SJSA1 (cell line): ENCODE data around the gene RABL3. TPM values are rescaled to one million over a fixed set of nuclear protein-coding genes. Genes with fewer than 3 reads are reported as not detected.
"Not testable (repeated sequence)": the region's sequence is repeated elsewhere in the genome, so short reads cannot be mapped to it uniquely, and the experiment has no call there.

Source experiments
- DNase-seq, 2 experiments: peaks; one replicate each; pipeline ENCODE4 v3.0.0-alpha.2; 2015 to 2020; ENCODE audit warnings: low spot score in 2 of 2, low read depth in 1 of 2
- H3K27ac ChIP-seq: fragments of 250-450 bp; sonication (Bioruptor Pico); 2 replicates; pipeline ENCODE4 v1.5.1; 2020; ENCODE audit warnings: mild to moderate bottlenecking, moderate library complexity
- H3K27me3 ChIP-seq: fragments of 250-450 bp; sonication (Bioruptor Pico); replicated peaks from 2 replicates; pipeline ENCODE4 v1.5.1; 2020; ENCODE audit warnings: mild to moderate bottlenecking, moderate library complexity
- H3K36me3 ChIP-seq: fragments of 250-450 bp; sonication (Bioruptor Pico); 2 replicates; pipeline ENCODE4 v1.5.1; 2020; ENCODE audit warnings: mild to moderate bottlenecking
- H3K4me1 ChIP-seq: fragments of 250-450 bp; sonication (Bioruptor Pico); replicated peaks from 2 replicates; pipeline ENCODE4 v1.6.1; 2021; ENCODE audit warnings: mild to moderate bottlenecking
- H3K4me3 ChIP-seq: fragments of 250-450 bp; sonication (Bioruptor Pico); 2 replicates; pipeline ENCODE4 v1.5.1; 2020; ENCODE audit warnings: mild to moderate bottlenecking
- H3K9me3 ChIP-seq: fragments of 250-450 bp; sonication (Bioruptor Pico); replicated peaks from 2 replicates; pipeline ENCODE4 v1.5.1; 2020; ENCODE audit warnings: mild to moderate bottlenecking
- total RNA-seq: library from RNA; depleted of rRNA; stranded (reverse); fragments of >200 nt; shearing (Covaris generic); gene quantifications from 2 replicates; pipeline ENCODE4 v1.2.3, GENCODE V29; 2014

The RABL3 gene
- total RNA-seq, 1 experiment from 2014 or later: 17.8 TPM

- Histone ChIP-seq H3K4me3 (no peak overlapping the region), H3K4me1 (peaks cover 11% of the 10 kb centered on the region), H3K27ac (no peak overlapping the region), H3K36me3 (no peaks in the 10 kb centered on the region), H3K27me3 (no peaks in the 10 kb centered on the region), H3K9me3 (no peaks in the 10 kb centered on the region)
- DNase-seq: no peak
Observed at GRCh38 chr3:120685411-120685810, 56.9 kb downstream of the RABL3 start.

- H3K9me3 ChIP-seq: no peaks in the 10 kb centered on the region
- H3K27ac ChIP-seq: no peak overlapping the region
- H3K4me3 ChIP-seq: no peak overlapping the region
- H3K4me1 ChIP-seq: peaks cover 9% of the 10 kb centered on the region
- DNase-seq: no peak
- H3K27me3 ChIP-seq: no peaks in the 10 kb centered on the region
- no peaks in the 10 kb centered on the region for H3K36me3 ChIP-seq
Observed at GRCh38 chr3:120684896-120685295, 57.4 kb downstream of the RABL3 start.

- no peaks in the 10 kb centered on the region for H3K36me3 ChIP-seq
- no peak overlapping the region for H3K4me3 ChIP-seq
- peaks cover 3% of the 10 kb centered on the region for H3K4me1 ChIP-seq
- no peak for DNase-seq
- H3K27me3 ChIP-seq: no peaks in the 10 kb centered on the region
- H3K27ac ChIP-seq: no peak overlapping the region
- no peaks in the 10 kb centered on the region for H3K9me3 ChIP-seq
Observed at GRCh38 chr3:120683671-120684301, 58.5 kb downstream of the RABL3 start.

- Histone ChIP-seq H3K27me3 (no peaks in the 10 kb centered on the region), H3K4me3 (no peak overlapping the region), H3K9me3 (no peaks in the 10 kb centered on the region), H3K27ac (no peak overlapping the region), H3K4me1 (peaks cover 9% of the 10 kb centered on the region), H3K36me3 (no peaks in the 10 kb centered on the region)
- DNase-seq: no peak
Observed at GRCh38 chr3:120683213-120683612, 59.1 kb downstream of the RABL3 start.

GRCh38 chr3:120682095-120682681 is 60.1 kb downstream of the RABL3 start, which contains the start of gene HGD:
TSS of gene HGD (minus strand) at chr3:120682239. CDS start at chr3:120682111, 128 bp downstream.
- no peak within 1 kb of the TSS for H3K4me3 ChIP-seq
- H3K36me3 ChIP-seq: no peaks in the 10 kb centered on the region
- DNase-seq: no peak
- no peaks in the 10 kb centered on the region for H3K9me3 ChIP-seq
- H3K27me3 ChIP-seq: no peaks in the 10 kb centered on the region
- no peak within 1 kb of the TSS for H3K27ac ChIP-seq
- peaks cover 12% of the 10 kb centered on the region for H3K4me1 ChIP-seq

- Histone ChIP-seq H3K27ac (no peak overlapping the region), H3K4me3 (no peak overlapping the region), H3K9me3 (no peaks in the 10 kb centered on the region), H3K27me3 (no peaks in the 10 kb centered on the region), H3K36me3 (no peaks in the 10 kb centered on the region), H3K4me1 (peaks cover 12% of the 10 kb centered on the region)
- no peak for DNase-seq
Observed at GRCh38 chr3:120681506-120682038, 60.7 kb downstream of the RABL3 start.

- DNase-seq: no peak
- Histone ChIP-seq H3K9me3 (no peaks in the 10 kb centered on the region), H3K4me3 (no peak overlapping the region), H3K4me1 (peaks cover 12% of the 10 kb centered on the region), H3K27ac (no peak overlapping the region), H3K27me3 (no peaks in the 10 kb centered on the region), H3K36me3 (no peaks in the 10 kb centered on the region)
Observed at GRCh38 chr3:120681018-120681417, 61.3 kb downstream of the RABL3 start.

- H3K36me3 ChIP-seq: no peaks in the 10 kb centered on the region
- H3K4me3 ChIP-seq: no peak overlapping the region
- no peak for DNase-seq
- peaks cover 12% of the 10 kb centered on the region for H3K4me1 ChIP-seq
- no peaks in the 10 kb centered on the region for H3K27me3 ChIP-seq
- H3K27ac ChIP-seq: no peak overlapping the region
- H3K9me3 ChIP-seq: no peaks in the 10 kb centered on the region
Observed at GRCh38 chr3:120680193-120680894, 62.0 kb downstream of the RABL3 start.

- Histone ChIP-seq H3K9me3 (no peaks in the 10 kb centered on the region), H3K27ac (peak overlapping the region; percentile 47; the same call in 1 of the 2 replicates), H3K36me3 (no peaks in the 10 kb centered on the region), H3K4me3 (no peak overlapping the region), H3K4me1 (peaks cover 12% of the 10 kb centered on the region), H3K27me3 (no peaks in the 10 kb centered on the region)
- DNase-seq: no peak
Observed at GRCh38 chr3:120678984-120679383, 63.3 kb downstream of the RABL3 start.

GRCh38 chr3:120678331-120678947 is 63.9 kb downstream of the RABL3 start:
- Histone ChIP-seq H3K9me3 (no peaks in the 10 kb centered on the region), H3K4me3 (no peak overlapping the region), H3K27me3 (no peaks in the 10 kb centered on the region), H3K27ac (peak overlapping the region; percentile 47), H3K4me1 (peaks cover 12% of the 10 kb centered on the region), H3K36me3 (no peaks in the 10 kb centered on the region)
- DNase-seq: peak in 1 of 2 experiments; percentile 40

- not testable (repeated sequence) for DNase-seq, H3K27me3 ChIP-seq, H3K9me3 ChIP-seq, H3K36me3 ChIP-seq, H3K27ac ChIP-seq, H3K4me3 ChIP-seq
- H3K4me1 ChIP-seq: peaks cover 12% of the 10 kb centered on the region
Observed at GRCh38 chr3:120677193-120677592, 65.1 kb downstream of the RABL3 start.

- H3K27ac ChIP-seq: no peak overlapping the region
- no peak overlapping the region for H3K4me3 ChIP-seq
- H3K9me3 ChIP-seq: no peaks in the 10 kb centered on the region
- DNase-seq: no peak
- H3K4me1 ChIP-seq: peaks cover 2% of the 10 kb centered on the region
- no peaks in the 10 kb centered on the region for H3K27me3 ChIP-seq
- no peaks in the 10 kb centered on the region for H3K36me3 ChIP-seq
Observed at GRCh38 chr3:120673116-120673515, 69.2 kb downstream of the RABL3 start.

- no peak for DNase-seq
- no peaks in the 10 kb centered on the region for H3K36me3 ChIP-seq
Observed at GRCh38 chr3:120670576-120670975, 71.7 kb downstream of the RABL3 start.

GRCh38 chr3:120664926-120665325 is 77.4 kb downstream of the RABL3 start:
- Histone ChIP-seq H3K4me1 (no peaks in the 10 kb centered on the region), H3K36me3 (no peaks in the 10 kb centered on the region), H3K4me3 (no peak overlapping the region), H3K27ac (no peak overlapping the region), H3K27me3 (no peaks in the 10 kb centered on the region), H3K9me3 (no peaks in the 10 kb centered on the region)
- DNase-seq: no peak

More at GRCh38 chr3:120670576-120670975, 71.7 kb downstream of the RABL3 start:
- no peaks in the 10 kb centered on the region for H3K27me3 ChIP-seq
- no peak overlapping the region for H3K27ac ChIP-seq
- H3K4me3 ChIP-seq: no peak overlapping the region
- no peaks in the 10 kb centered on the region for H3K4me1 ChIP-seq
- H3K9me3 ChIP-seq: no peaks in the 10 kb centered on the region
